Muscle layer of duodenum (tissue), 2 donors: ENCODE measurements around the gene GADL1.

Experiments used
- H3K27ac ChIP-seq: one replicate; pipeline ENCODE4 v1.7.0; 2013; ENCODE audit warnings: mild to moderate bottlenecking, low read length
- H3K27me3 ChIP-seq: one replicate; pipeline ENCODE4 v1.7.0; 2013; ENCODE audit warnings: low read depth, mild to moderate bottlenecking, control low read depth, low read length
- H3K36me3 ChIP-seq, 2 donors: one replicate each; pipeline ENCODE4 v1.7.0; 2013; ENCODE audit warnings: low read length in 2 of 2, control low read depth in 1 of 2, mild to moderate bottlenecking in 1 of 2; ENCODE audit not compliant: insufficient read depth in 2 of 2, control insufficient read depth in 1 of 2
- H3K4me1 ChIP-seq, 2 donors: one replicate each; pipeline ENCODE4 v1.7.0; 2013; ENCODE audit warnings: low read length in 2 of 2, mild to moderate bottlenecking in 2 of 2, control low read depth in 1 of 2, moderate library complexity in 1 of 2; ENCODE audit not compliant: insufficient read depth in 2 of 2, control insufficient read depth in 1 of 2
- H3K4me3 ChIP-seq, 2 donors: one replicate each; pipeline ENCODE4 v1.7.0; 2013; ENCODE audit warnings: low read length in 2 of 2, low read depth in 1 of 2, mild to moderate bottlenecking in 1 of 2
- H3K9me3 ChIP-seq, 2 donors: one replicate each; pipeline ENCODE4 v1.7.0; 2013; ENCODE audit warnings: low read length in 2 of 2, control low read depth in 1 of 2, mild to moderate bottlenecking in 1 of 2; ENCODE audit not compliant: control insufficient read depth in 1 of 2
- donor health status: healthy.

Gene GADL1

DNA sequence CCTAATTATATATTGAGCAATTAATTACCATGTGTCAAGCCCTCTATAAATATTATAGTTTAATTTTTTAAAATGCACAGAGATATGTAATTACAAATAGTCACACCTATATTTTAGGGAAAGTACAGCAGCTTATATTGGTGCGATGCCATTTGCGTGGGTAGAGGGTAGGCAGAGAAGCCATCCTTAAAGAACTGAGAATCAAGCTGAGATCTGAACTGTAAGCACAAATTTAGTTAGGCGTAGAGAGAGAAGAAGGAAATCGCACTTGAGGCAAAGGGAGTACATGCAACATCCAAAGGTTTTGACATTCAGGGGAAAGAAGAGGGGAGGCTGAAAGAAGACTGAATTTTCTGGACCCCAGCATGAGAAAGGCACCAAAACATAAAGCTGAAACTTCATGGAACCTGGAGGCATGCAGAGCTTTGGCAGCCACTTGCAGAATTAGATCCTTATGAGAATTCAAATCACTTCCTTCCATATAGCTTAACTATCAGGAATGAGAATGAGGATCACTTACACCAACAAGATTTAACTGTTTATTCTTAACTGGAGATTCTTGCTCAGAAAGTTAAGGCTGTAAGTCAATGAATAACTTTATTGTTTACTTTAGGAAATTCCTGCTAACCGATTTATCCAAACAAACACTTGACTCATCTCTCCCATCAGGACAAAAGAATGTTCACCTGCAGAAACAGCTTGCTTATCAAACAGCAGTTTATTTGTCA lies 173.7 kb downstream of the GADL1 start:
- Histone ChIP-seq H3K9me3 (no peaks in the 10 kb centered on the region), H3K4me1 (peaks cover 0 to 9% of the 10 kb centered on the region in 2 donors), H3K27ac (no peak overlapping the region), H3K4me3 (no peak overlapping the region), H3K36me3 (no peaks in the 10 kb centered on the region), H3K27me3 (no peaks in the 10 kb centered on the region)

DNA sequence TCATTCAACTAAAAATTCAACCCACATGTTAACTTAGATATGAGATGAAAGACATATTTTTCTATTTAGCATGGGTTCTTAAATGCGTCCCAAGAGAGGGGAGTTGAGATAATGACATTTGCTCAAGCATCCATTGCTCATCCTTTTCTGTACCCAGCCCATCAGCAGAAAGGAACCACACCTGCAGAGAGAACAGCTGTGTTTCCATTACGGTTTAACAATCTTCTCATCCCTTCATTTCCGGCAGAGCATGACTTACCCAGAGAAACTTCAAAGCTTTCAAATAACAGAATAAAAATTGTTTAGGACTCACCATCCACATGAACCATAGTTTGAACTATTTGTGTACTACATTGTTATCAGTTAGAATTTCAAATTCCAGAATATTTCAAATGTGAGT lies 174.9 kb downstream of the GADL1 start:
- H3K9me3 ChIP-seq: no peaks in the 10 kb centered on the region
- no peak overlapping the region for H3K27ac ChIP-seq
- no peaks in the 10 kb centered on the region for H3K27me3 ChIP-seq
- H3K4me3 ChIP-seq: no peak overlapping the region
- H3K4me1 ChIP-seq: peaks cover 0 to 9% of the 10 kb centered on the region in 2 donors
- H3K36me3 ChIP-seq: no peaks in the 10 kb centered on the region

DNA sequence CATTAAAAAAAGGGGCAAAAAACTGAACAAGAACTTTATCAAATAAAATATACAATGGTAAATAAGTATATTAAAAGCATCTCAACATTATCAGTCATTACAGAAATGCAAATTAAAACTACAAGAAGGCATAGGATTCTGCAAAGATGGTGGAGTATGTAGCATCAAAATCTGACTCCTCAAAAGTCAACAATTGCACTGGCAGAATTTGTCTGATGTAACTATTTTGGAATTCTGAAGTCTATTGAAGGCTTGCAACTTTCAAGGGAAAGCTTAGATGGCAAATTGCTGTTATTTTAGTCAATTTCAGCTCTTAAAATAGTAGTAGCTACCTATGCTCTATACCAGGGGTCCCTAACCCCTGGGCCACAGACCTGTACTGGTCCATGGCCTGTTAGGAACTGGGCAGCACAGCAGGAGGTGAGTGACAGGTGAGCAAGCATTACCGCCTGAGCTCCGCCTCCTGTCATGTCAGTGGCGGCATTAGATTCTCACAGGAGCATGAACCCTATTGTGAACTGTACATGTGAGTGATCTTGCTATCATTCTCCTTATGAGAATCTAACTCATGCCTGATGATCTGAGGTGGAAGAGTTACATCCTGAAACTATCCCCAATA lies 180.5 kb downstream of the GADL1 start:
- H3K4me1 ChIP-seq: no peaks in the 10 kb centered on the region
- H3K27me3 ChIP-seq: no peaks in the 10 kb centered on the region
- no peak overlapping the region for H3K4me3 ChIP-seq
- H3K27ac ChIP-seq: no peak overlapping the region
- H3K36me3 ChIP-seq: no peaks in the 10 kb centered on the region
- no peaks in the 10 kb centered on the region for H3K9me3 ChIP-seq

DNA sequence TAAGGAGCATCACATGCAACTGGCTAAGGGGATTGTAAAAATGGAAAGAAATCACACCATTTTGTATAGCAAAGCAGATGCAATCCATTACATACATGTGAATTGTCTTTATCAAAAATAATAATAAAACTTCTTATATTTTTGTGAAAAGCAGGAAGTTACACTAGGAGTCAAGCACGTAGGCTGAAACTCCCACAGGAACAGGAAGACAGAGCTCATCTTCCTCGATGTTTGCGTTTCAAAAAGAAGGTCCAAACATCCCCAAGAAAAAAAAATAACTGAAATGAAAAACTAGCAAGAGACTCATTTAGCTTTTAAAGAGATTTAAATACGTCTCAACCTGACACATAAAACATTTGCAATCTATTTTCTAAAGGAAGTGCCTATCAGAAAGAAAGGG lies 181.5 kb downstream of the GADL1 start:
- Histone ChIP-seq H3K27me3 (no peaks in the 10 kb centered on the region), H3K9me3 (no peaks in the 10 kb centered on the region), H3K4me1 (no peaks in the 10 kb centered on the region), H3K4me3 (no peak overlapping the region), H3K27ac (no peak overlapping the region), H3K36me3 (no peaks in the 10 kb centered on the region)

DNA sequence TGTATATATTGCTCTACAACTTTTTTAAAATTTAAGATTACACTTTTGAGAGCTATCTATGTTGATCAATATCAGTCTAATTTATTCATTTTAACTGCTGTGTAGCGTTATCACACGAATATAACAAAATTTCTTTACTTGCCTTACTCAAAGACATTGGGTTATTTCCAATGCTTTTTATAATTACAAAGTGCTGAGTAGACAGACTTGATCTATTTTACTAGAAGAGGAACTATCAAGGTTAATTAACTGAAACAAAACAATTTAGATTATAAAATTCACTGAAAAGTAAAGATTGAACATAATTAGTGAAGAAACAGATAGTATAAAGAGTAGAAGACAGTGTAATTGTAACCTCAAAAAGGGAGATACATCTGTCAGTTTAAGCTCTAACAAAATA lies 182.6 kb downstream of the GADL1 start:
- Histone ChIP-seq H3K27ac (no peak overlapping the region), H3K36me3 (no peaks in the 10 kb centered on the region), H3K27me3 (no peaks in the 10 kb centered on the region), H3K9me3 (no peaks in the 10 kb centered on the region), H3K4me3 (no peak overlapping the region), H3K4me1 (no peaks in the 10 kb centered on the region)

DNA sequence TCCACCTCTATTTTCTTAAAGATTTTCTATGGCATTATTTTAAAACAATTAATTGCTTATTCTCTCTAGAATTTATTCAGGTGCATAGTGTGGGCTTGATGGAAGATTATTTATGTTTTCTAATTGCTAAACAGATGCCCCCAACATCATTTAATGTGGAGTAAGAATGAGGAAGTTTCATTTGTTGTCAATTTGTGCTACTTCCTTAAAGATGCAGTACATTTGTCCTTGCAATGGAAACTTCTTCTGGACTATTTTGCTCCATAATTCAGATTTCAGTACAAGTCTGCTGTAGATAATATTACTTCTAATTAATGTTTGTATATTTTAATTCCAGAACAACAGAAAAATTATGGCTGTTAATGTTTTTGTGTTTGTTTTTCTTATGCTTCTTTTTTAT lies 183.3 kb downstream of the GADL1 start:
- Histone ChIP-seq H3K4me3 (no peak overlapping the region), H3K27ac (no peak overlapping the region), H3K4me1 (no peaks in the 10 kb centered on the region), H3K27me3 (no peaks in the 10 kb centered on the region), H3K9me3 (no peaks in the 10 kb centered on the region), H3K36me3 (no peaks in the 10 kb centered on the region)

DNA sequence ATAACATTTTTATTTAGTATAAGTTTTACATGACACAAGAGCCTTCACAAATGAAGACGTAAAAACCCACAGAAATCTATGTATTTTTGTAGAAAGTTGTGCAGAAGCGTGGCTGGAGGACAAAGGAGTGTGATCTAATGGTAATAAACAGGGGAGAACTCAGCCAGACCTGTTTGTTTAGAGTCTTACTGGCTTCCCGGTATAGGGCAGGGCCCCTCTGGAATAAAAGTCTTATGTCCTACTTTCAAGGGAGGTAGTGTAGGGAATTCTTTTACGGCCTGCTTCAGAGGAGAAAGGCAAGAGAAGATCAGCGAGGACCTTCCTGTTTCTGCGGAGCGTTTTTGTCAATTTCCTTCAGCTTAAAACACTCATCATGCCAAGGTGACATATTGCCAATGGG lies 184.4 kb downstream of the GADL1 start:
- no peak overlapping the region for H3K4me3 ChIP-seq
- H3K27ac ChIP-seq: no peak overlapping the region
- H3K36me3 ChIP-seq: no peaks in the 10 kb centered on the region
- H3K27me3 ChIP-seq: no peaks in the 10 kb centered on the region
- no peaks in the 10 kb centered on the region for H3K4me1 ChIP-seq
- no peaks in the 10 kb centered on the region for H3K9me3 ChIP-seq

DNA sequence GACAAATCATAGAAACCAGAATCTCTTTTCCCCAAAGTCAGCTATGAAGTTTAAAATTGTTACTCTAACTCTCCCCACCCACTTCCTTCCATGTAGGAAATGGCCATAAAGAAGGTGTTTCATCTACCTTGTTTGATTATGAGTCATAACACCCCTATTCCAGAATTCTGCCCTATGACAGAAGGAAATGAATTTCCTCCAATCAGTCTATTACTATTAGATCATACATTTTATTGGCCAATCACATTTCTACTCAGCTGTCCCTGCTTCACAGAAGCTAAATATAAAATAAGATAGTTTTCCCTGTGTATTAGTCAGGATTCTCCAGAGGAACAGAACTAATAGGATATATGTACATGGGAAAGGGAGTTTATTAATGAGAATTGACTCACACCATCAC lies 186.0 kb downstream of the GADL1 start:
- H3K27me3 ChIP-seq: no peaks in the 10 kb centered on the region
- no peaks in the 10 kb centered on the region for H3K36me3 ChIP-seq
- no peak overlapping the region for H3K4me3 ChIP-seq
- no peak overlapping the region for H3K27ac ChIP-seq
- no peaks in the 10 kb centered on the region for H3K4me1 ChIP-seq
- no peaks in the 10 kb centered on the region for H3K9me3 ChIP-seq

DNA sequence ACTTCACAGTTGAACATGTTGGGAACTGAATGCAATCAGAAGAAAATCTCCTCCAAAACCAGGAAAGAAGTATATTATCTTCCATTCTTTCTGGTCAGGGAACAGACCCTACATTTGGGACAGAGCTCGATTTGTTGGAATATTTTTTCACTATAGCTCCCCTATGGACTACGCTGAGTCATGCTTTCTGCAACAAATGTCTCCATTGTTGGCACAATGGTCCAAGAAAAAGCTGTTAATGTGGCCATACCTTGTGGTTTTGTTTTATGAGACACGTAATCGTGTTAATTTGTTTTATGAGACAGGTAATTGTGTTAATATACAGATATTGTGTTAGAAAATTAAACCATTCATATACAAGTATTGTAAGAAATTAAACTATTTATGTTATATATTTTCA lies 186.6 kb downstream of the GADL1 start:
- no peaks in the 10 kb centered on the region for H3K9me3 ChIP-seq
- H3K36me3 ChIP-seq: no peaks in the 10 kb centered on the region
- H3K27me3 ChIP-seq: no peaks in the 10 kb centered on the region
- no peak overlapping the region for H3K27ac ChIP-seq
- no peaks in the 10 kb centered on the region for H3K4me1 ChIP-seq
- H3K4me3 ChIP-seq: no peak overlapping the region

DNA sequence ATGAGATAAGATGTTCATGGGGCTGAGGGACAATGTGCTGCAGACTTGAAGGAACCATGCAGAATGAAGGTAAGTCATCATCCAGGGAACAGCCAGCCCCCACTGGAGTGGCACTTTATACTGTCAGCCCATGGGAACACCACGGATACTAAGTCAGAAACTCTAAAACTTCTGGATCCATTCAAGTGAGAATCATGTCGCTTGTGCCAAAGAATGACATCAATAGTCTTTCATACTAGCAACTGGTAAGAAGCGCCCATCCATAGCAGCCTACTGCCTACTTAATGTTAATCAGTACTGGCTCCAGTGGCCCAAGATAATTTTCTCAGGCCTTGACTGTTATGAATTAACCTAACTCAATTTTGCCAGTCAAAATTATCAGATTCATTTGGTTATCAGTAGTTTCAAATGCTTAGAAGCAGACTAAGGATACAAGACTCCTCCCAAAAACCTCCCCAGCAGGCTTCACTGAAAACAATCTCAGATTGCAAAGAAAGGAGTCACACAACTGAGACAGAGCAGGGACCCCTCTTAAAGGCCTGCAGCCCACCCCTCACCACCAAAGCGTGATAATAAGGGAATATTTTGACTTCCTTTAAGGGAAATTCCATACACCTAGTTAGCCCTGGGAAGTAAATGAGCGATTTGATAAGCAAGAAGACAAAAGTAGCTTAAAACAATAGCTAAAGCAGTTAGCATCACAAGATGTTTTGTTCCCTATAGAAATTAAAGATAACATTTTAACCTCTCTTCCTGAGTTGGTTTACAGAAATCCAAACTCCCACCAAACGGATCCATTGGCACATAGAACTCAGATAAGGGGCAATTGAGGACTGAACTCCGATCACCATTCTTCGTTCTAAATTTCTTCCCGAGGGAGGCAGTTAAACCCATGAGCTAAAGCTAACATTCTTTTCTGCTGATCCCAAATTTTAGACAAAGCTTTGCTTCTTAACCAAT lies 189.2 kb downstream of the GADL1 start:
- no peak overlapping the region for H3K27ac ChIP-seq
- no peaks in the 10 kb centered on the region for H3K9me3 ChIP-seq
- no peaks in the 10 kb centered on the region for H3K27me3 ChIP-seq
- H3K4me1 ChIP-seq: no peaks in the 10 kb centered on the region
- no peak overlapping the region for H3K4me3 ChIP-seq
- H3K36me3 ChIP-seq: no peaks in the 10 kb centered on the region

DNA sequence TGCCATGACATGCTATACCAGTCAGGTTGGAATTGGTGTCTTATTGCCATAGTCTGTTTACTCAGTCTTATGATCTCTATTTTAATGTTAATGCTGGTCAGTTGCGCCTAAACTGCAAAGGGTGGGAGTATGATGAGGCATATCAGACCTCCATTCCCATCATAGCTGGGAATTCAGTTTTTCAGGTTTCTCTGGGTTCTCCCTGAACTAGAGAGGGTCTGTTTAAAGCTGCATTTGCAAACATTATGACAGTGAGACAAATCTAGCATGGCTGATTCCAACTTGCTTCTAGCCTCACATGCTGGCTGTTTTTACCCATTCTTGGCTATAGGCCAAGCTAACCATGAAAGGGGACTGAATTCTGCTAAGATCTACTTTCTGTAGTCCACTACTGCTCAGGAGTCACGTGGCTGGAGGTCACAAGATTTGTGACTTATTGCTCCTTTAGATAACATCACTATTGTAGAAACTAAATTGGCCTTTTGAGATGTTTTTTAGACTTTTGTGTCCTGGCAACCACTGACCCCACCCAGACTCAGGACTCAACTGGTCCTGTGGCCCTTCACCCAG lies 191.5 kb downstream of the GADL1 start:
- no peak overlapping the region for H3K27ac ChIP-seq
- no peaks in the 10 kb centered on the region for H3K9me3 ChIP-seq
- H3K36me3 ChIP-seq: no peaks in the 10 kb centered on the region
- H3K4me3 ChIP-seq: no peak overlapping the region
- H3K27me3 ChIP-seq: no peaks in the 10 kb centered on the region
- no peaks in the 10 kb centered on the region for H3K4me1 ChIP-seq
